Measurements from ENCODE around the gene ZNF536.

DNA sequence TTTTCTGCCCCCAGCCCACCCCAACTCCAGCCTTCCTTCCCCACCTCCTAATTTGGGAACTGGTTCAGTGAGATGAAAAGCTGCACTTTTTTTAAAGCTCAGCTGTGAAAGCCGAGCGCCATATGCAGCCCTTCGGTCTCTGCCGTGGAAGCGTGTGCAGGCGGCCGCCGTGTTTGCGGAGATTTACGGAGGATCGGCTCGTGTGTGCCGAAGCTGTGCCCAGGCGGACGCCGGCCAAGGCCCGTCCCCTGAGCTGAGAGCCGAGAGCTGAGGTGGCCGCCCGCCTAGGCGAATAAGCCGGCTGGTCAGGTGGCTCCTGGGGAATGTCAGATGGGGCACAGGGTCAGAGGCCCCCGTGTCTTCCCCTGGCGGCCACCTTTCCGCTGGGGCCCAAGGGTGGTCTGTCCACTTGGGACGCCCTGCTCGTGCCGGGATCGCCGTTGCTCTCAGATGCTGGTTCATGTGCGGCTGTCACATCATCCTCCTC lies 78.7 kb downstream of the ZNF536 start:
- TF ChIP-seq, protein P1, sequence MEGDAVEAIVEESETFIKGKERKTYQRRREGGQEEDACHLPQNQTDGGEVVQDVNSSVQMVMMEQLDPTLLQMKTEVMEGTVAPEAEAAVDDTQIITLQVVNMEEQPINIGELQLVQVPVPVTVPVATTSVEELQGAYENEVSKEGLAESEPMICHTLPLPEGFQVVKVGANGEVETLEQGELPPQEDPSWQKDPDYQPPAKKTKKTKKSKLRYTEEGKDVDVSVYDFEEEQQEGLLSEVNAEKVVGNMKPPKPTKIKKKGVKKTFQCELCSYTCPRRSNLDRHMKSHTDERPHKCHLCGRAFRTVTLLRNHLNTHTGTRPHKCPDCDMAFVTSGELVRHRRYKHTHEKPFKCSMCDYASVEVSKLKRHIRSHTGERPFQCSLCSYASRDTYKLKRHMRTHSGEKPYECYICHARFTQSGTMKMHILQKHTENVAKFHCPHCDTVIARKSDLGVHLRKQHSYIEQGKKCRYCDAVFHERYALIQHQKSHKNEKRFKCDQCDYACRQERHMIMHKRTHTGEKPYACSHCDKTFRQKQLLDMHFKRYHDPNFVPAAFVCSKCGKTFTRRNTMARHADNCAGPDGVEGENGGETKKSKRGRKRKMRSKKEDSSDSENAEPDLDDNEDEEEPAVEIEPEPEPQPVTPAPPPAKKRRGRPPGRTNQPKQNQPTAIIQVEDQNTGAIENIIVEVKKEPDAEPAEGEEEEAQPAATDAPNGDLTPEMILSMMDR (conservative IDR thresholded peaks at IDR 0.05; ENCODE audit: low read depth, low read length): no peak
- TF ChIP-seq EZH2 (IDR thresholded peaks at IDR 0.05; ENCODE audit: borderline replicate concordance, low read depth, low read length, poor library complexity, severe bottlenecking): no peak
